GM23338 (cell line): ENCODE measurements around the gene GPR42. TPM values are rescaled to one million over a fixed set of nuclear protein-coding genes. Genes with fewer than 3 reads are reported as not detected.

Experiments
- ATAC-seq: fragments of 200-7000 bp; cut with Tn5 transposase; 3 replicates; pipeline ENCODE4 v1.9.1; 2020
- DNase-seq: peaks from one replicate; pipeline ENCODE4 v3.0.0-alpha.2; 2015; ENCODE audit warnings: low spot score
- H2AFZ ChIP-seq: fragments of 200-600 bp; sonication (generic); 2 replicates; pipeline ENCODE4 v1.8.0; 2016; ENCODE audit warnings: antibody characterized with exemption, mild to moderate bottlenecking, moderate library complexity
- H3F3A ChIP-seq: fragments of 200-600 bp; sonication (generic); replicated peaks from 2 replicates; pipeline ENCODE4 v1.8.0; 2017; ENCODE audit warnings: antibody characterized with exemption, mixed run types, low read depth
- H3K27ac ChIP-seq: fragments of 200-600 bp; sonication (generic); 2 replicates; pipeline ENCODE4 v1.6.1; 2016; ENCODE audit warnings: low read depth
- H3K27me3 ChIP-seq: fragments of 200-600 bp; sonication (generic); 2 replicates; pipeline ENCODE4 v1.8.0; 2016; ENCODE audit warnings: mild to moderate bottlenecking, mixed run types, moderate library complexity; ENCODE audit not compliant: insufficient read depth
- H3K36me3 ChIP-seq: fragments of 200-600 bp; sonication (generic); 2 replicates; pipeline ENCODE4 v1.8.0; 2016; ENCODE audit warnings: mild to moderate bottlenecking; ENCODE audit not compliant: insufficient read depth
- H3K4me1 ChIP-seq: fragments of 200-600 bp; sonication (generic); 2 replicates; pipeline ENCODE4 v1.8.0; 2016; ENCODE audit warnings: mild to moderate bottlenecking, moderate library complexity; ENCODE audit not compliant: insufficient read depth
- H3K4me2 ChIP-seq: fragments of 200-600 bp; sonication (generic); 2 replicates; pipeline ENCODE4 v1.7.1; 2017; ENCODE audit warnings: mixed run types
- H3K4me3 ChIP-seq: fragments of 200-600 bp; sonication (generic); 2 replicates; pipeline ENCODE4 v1.6.1; 2016; ENCODE audit warnings: mixed run types
- H3K79me2 ChIP-seq: fragments of 200-600 bp; sonication (generic); replicated peaks from 2 replicates; pipeline ENCODE4 v1.8.0; 2017; ENCODE audit warnings: mild to moderate bottlenecking; ENCODE audit not compliant: insufficient read depth
- H3K9me2 ChIP-seq: fragments of 200-600 bp; sonication (generic); 2 replicates; pipeline ENCODE4 v1.8.0; 2017; ENCODE audit not compliant: insufficient read depth
- H4K20me1 ChIP-seq: fragments of 200-600 bp; sonication (generic); replicated peaks from 2 replicates; pipeline ENCODE4 v1.8.0; 2017; ENCODE audit warnings: mild to moderate bottlenecking; ENCODE audit not compliant: insufficient read depth
- H3K27ac Mint-ChIP-seq: 2 replicates; pipeline ENCODE4 v1.8.0; 2020; ENCODE audit warnings: inconsistent platforms, mild to moderate bottlenecking, moderate library complexity, mixed read lengths
- H3K27me3 Mint-ChIP-seq: 3 replicates; pipeline ENCODE4 v1.8.0; 2022; ENCODE audit warnings: low read depth, mild to moderate bottlenecking, moderate library complexity, mixed read lengths, inconsistent platforms; ENCODE audit not compliant: insufficient read depth, poor library complexity
- H3K36me3 Mint-ChIP-seq: 3 replicates; pipeline ENCODE4 v1.8.0; 2021; ENCODE audit warnings: low read depth, mild to moderate bottlenecking, inconsistent platforms, moderate library complexity, mixed read lengths
- H3K4me1 Mint-ChIP-seq: 3 replicates; pipeline ENCODE4 v1.8.0; 2020; ENCODE audit warnings: mild to moderate bottlenecking, inconsistent platforms, mixed read lengths
- H3K4me3 Mint-ChIP-seq: 3 replicates; pipeline ENCODE4 v1.8.0; 2021; ENCODE audit warnings: moderate library complexity, mild to moderate bottlenecking, inconsistent platforms, mixed read lengths
- H3K9me3 Mint-ChIP-seq: 3 replicates; pipeline ENCODE4 v1.8.0; 2020; ENCODE audit warnings: moderate library complexity, mild to moderate bottlenecking, inconsistent platforms, mixed read lengths
- CREB1 ChIP-seq: fragments of 250-450 bp; sonication (Bioruptor Pico); IDR thresholded peaks from 2 replicates; pipeline ENCODE4 v1.5.0; 2020; ENCODE audit warnings: low read depth, mild to moderate bottlenecking, moderate library complexity
- CTCF ChIP-seq, 2 experiments: fragments of 200-600 bp in 1 of 2; sonication (generic) in 1 of 2; conservative IDR thresholded peaks; 2 replicates each; pipeline versions ENCODE4 v1.5.1 to v1.6.1; 2016 to 2017; ENCODE audit warnings: antibody characterized with exemption in 2 of 2, low read depth in 2 of 2, mild to moderate bottlenecking in 2 of 2, moderate library complexity in 1 of 2
- EZH2 ChIP-seq: fragments of 200-600 bp; sonication (generic); IDR thresholded peaks from one replicate; pipeline ENCODE4 v1.8.0; 2017; ENCODE audit warnings: antibody characterized with exemption, mild to moderate bottlenecking, low read depth; ENCODE audit not compliant: unreplicated experiment
- EZH2phosphoT487 ChIP-seq: fragments of 200-600 bp; sonication (generic); IDR thresholded peaks from one replicate; pipeline ENCODE4 v1.8.1; 2018; ENCODE audit warnings: antibody characterized with exemption; ENCODE audit not compliant: unreplicated experiment
- JUNB ChIP-seq: IDR thresholded peaks from one replicate; pipeline ENCODE4 v1.6.1; 2016; ENCODE audit warnings: antibody characterized with exemption; ENCODE audit not compliant: unreplicated experiment
- NANOG ChIP-seq: IDR thresholded peaks from 2 replicates; pipeline ENCODE4 v1.6.1; 2016; ENCODE audit warnings: antibody characterized with exemption, borderline replicate concordance
- POLR2AphosphoS5 ChIP-seq: IDR thresholded peaks from 2 replicates; pipeline ENCODE4 v1.6.1; 2016; ENCODE audit warnings: antibody characterized with exemption, low read depth
- STAT1 ChIP-seq: IDR thresholded peaks from one replicate; pipeline ENCODE4 v1.6.1; 2016; ENCODE audit warnings: antibody characterized with exemption; ENCODE audit not compliant: unreplicated experiment
- ZNF114 ChIP-seq: fragments of 250-450 bp; sonication (Bioruptor Pico); IDR thresholded peaks from 2 replicates; pipeline ENCODE4 v1.5.0; 2020; ENCODE audit warnings: mild to moderate bottlenecking, moderate library complexity
- ZNF331 ChIP-seq: fragments of 250-450 bp; sonication (Bioruptor Pico); IDR thresholded peaks from 2 replicates; pipeline ENCODE4 v1.5.0; 2020; ENCODE audit warnings: low read depth, mild to moderate bottlenecking, moderate library complexity
- polyA plus RNA-seq: library from polyadenylated mRNA; unstranded; fragments of >200 nt; fragmentation: Nextera tagmentation; extraction: Ambion mirVana; gene quantifications from 2 replicates; pipeline ENCODE4 v1.2.1, GENCODE V29; 2016
- total RNA-seq: library from RNA; depleted of rRNA; stranded (reverse); fragments of >200 nt; shearing (Covaris generic); gene quantifications from 2 replicates; pipeline ENCODE4 v1.2.3, GENCODE V29; 2014
- TF ChIP-seq, protein P1 (sequence below): IDR thresholded peaks from 2 replicates; pipeline ENCODE4 v1.6.1; 2016; ENCODE audit warnings: antibody characterized with exemption
- TF ChIP-seq, protein P2 (sequence below): IDR thresholded peaks from one replicate; pipeline ENCODE4 v1.6.1; 2018; ENCODE audit warnings: antibody characterized with exemption; ENCODE audit not compliant: unreplicated experiment
- TF ChIP-seq, protein P3 (sequence below): fragments of 250-450 bp; sonication (Bioruptor Pico); IDR thresholded peaks from 2 replicates; pipeline ENCODE4 v1.5.0; 2020; ENCODE audit warnings: mild to moderate bottlenecking, moderate library complexity

The GPR42 gene
- total and polyA plus RNA-seq, 2 experiments from 2014 or later = not detected

- peaks cover 3% of the 10 kb centered on the region for H3K4me1 Mint-ChIP-seq
- no peaks in the 10 kb centered on the region for H3F3A ChIP-seq
- H3K27ac ChIP-seq = no peak overlapping the region
- no peaks in the 10 kb centered on the region for H3K27me3 ChIP-seq
- H3K79me2 ChIP-seq = no peaks in the 10 kb centered on the region
- no peak overlapping the region for H3K4me3 Mint-ChIP-seq
- no peak overlapping the region for H2AFZ ChIP-seq
- DNase-seq (no peak), ATAC-seq (no peak)
- no peaks in the 10 kb centered on the region for H3K9me2 ChIP-seq
- H3K36me3 ChIP-seq = no peaks in the 10 kb centered on the region
- no peak overlapping the region for H3K27ac Mint-ChIP-seq
- H3K4me2 ChIP-seq = no peak overlapping the region
- no peaks in the 10 kb centered on the region for H3K27me3 Mint-ChIP-seq
- H3K36me3 Mint-ChIP-seq = no peaks in the 10 kb centered on the region
- no peaks in the 10 kb centered on the region for H3K9me3 Mint-ChIP-seq
- no peak overlapping the region for H3K4me3 ChIP-seq
- no peak for TF ChIP-seq ZNF331 (CRISPR knock-in tag)
- TF ChIP-seq, protein P1, sequence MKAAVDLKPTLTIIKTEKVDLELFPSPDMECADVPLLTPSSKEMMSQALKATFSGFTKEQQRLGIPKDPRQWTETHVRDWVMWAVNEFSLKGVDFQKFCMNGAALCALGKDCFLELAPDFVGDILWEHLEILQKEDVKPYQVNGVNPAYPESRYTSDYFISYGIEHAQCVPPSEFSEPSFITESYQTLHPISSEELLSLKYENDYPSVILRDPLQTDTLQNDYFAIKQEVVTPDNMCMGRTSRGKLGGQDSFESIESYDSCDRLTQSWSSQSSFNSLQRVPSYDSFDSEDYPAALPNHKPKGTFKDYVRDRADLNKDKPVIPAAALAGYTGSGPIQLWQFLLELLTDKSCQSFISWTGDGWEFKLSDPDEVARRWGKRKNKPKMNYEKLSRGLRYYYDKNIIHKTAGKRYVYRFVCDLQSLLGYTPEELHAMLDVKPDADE = no peak
- TF ChIP-seq JUNB = no peak
- TF ChIP-seq POLR2AphosphoS5 = no peak
- TF ChIP-seq, protein P2, sequence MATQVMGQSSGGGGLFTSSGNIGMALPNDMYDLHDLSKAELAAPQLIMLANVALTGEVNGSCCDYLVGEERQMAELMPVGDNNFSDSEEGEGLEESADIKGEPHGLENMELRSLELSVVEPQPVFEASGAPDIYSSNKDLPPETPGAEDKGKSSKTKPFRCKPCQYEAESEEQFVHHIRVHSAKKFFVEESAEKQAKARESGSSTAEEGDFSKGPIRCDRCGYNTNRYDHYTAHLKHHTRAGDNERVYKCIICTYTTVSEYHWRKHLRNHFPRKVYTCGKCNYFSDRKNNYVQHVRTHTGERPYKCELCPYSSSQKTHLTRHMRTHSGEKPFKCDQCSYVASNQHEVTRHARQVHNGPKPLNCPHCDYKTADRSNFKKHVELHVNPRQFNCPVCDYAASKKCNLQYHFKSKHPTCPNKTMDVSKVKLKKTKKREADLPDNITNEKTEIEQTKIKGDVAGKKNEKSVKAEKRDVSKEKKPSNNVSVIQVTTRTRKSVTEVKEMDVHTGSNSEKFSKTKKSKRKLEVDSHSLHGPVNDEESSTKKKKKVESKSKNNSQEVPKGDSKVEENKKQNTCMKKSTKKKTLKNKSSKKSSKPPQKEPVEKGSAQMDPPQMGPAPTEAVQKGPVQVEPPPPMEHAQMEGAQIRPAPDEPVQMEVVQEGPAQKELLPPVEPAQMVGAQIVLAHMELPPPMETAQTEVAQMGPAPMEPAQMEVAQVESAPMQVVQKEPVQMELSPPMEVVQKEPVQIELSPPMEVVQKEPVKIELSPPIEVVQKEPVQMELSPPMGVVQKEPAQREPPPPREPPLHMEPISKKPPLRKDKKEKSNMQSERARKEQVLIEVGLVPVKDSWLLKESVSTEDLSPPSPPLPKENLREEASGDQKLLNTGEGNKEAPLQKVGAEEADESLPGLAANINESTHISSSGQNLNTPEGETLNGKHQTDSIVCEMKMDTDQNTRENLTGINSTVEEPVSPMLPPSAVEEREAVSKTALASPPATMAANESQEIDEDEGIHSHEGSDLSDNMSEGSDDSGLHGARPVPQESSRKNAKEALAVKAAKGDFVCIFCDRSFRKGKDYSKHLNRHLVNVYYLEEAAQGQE = no peak
- no peak for TF ChIP-seq CREB1 (CRISPR knock-in tag)
- no peak for TF ChIP-seq NANOG
- no peak for TF ChIP-seq EZH2
- TF ChIP-seq EZH2phosphoT487 = no peak
- TF ChIP-seq, protein P3, sequence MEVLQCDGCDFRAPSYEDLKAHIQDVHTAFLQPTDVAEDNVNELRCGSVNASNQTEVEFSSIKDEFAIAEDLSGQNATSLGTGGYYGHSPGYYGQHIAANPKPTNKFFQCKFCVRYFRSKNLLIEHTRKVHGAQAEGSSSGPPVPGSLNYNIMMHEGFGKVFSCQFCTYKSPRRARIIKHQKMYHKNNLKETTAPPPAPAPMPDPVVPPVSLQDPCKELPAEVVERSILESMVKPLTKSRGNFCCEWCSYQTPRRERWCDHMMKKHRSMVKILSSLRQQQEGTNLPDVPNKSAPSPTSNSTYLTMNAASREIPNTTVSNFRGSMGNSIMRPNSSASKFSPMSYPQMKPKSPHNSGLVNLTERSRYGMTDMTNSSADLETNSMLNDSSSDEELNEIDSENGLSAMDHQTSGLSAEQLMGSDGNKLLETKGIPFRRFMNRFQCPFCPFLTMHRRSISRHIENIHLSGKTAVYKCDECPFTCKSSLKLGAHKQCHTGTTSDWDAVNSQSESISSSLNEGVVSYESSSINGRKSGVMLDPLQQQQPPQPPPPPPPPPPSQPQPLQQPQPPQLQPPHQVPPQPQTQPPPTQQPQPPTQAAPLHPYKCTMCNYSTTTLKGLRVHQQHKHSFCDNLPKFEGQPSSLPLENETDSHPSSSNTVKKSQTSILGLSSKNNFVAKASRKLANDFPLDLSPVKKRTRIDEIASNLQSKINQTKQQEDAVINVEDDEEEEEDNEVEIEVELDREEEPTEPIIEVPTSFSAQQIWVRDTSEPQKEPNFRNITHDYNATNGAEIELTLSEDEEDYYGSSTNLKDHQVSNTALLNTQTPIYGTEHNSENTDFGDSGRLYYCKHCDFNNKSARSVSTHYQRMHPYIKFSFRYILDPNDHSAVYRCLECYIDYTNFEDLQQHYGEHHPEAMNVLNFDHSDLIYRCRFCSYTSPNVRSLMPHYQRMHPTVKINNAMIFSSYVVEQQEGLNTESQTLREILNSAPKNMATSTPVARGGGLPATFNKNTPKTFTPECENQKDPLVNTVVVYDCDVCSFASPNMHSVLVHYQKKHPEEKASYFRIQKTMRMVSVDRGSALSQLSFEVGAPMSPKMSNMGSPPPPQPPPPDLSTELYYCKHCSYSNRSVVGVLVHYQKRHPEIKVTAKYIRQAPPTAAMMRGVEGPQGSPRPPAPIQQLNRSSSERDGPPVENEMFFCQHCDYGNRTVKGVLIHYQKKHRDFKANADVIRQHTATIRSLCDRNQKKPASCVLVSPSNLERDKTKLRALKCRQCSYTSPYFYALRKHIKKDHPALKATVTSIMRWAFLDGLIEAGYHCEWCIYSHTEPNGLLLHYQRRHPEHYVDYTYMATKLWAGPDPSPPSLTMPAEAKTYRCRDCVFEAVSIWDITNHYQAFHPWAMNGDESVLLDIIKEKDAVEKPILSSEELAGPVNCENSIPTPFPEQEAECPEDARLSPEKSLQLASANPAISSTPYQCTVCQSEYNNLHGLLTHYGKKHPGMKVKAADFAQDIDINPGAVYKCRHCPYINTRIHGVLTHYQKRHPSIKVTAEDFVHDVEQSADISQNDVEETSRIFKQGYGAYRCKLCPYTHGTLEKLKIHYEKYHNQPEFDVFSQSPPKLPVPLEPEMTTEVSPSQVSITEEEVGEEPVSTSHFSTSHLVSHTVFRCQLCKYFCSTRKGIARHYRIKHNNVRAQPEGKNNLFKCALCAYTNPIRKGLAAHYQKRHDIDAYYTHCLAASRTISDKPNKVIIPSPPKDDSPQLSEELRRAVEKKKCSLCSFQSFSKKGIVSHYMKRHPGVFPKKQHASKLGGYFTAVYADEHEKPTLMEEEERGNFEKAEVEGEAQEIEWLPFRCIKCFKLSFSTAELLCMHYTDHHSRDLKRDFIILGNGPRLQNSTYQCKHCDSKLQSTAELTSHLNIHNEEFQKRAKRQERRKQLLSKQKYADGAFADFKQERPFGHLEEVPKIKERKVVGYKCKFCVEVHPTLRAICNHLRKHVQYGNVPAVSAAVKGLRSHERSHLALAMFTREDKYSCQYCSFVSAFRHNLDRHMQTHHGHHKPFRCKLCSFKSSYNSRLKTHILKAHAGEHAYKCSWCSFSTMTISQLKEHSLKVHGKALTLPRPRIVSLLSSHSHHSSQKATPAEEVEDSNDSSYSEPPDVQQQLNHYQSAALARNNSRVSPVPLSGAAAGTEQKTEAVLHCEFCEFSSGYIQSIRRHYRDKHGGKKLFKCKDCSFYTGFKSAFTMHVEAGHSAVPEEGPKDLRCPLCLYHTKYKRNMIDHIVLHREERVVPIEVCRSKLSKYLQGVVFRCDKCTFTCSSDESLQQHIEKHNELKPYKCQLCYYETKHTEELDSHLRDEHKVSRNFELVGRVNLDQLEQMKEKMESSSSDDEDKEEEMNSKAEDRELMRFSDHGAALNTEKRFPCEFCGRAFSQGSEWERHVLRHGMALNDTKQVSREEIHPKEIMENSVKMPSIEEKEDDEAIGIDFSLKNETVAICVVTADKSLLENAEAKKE (CRISPR knock-in tag) = no peak
- no peak for TF ChIP-seq CTCF (conservative IDR thresholded peaks at IDR 0.05; ENCODE audit: low read depth in 2 of 2)
- TF ChIP-seq STAT1 = no peak
- no peak for TF ChIP-seq ZNF114 (CRISPR knock-in tag)
- H3K4me1 ChIP-seq = no peaks in the 10 kb centered on the region
- no peaks in the 10 kb centered on the region for H4K20me1 ChIP-seq
Observed at GRCh38 chr19:35363001-35363590, 7.8 kb upstream of the GPR42 start.
